AG09319 (cell line): ENCODE data around the gene GPNMB.

Experiments
- DNase-seq: peaks from one replicate; pipeline ENCODE4 v3.0.0-alpha.2; 2010; ENCODE audit warnings: low read depth; ENCODE audit errors: extremely low read depth
- TF ChIP-seq, protein P1 (sequence below): IDR thresholded peaks from 2 replicates; pipeline ENCODE4 v1.5.1; 2011; ENCODE audit warnings: low read depth, mild to moderate bottlenecking, inconsistent platforms, low read length, moderate library complexity

GPNMB gene

DNA sequence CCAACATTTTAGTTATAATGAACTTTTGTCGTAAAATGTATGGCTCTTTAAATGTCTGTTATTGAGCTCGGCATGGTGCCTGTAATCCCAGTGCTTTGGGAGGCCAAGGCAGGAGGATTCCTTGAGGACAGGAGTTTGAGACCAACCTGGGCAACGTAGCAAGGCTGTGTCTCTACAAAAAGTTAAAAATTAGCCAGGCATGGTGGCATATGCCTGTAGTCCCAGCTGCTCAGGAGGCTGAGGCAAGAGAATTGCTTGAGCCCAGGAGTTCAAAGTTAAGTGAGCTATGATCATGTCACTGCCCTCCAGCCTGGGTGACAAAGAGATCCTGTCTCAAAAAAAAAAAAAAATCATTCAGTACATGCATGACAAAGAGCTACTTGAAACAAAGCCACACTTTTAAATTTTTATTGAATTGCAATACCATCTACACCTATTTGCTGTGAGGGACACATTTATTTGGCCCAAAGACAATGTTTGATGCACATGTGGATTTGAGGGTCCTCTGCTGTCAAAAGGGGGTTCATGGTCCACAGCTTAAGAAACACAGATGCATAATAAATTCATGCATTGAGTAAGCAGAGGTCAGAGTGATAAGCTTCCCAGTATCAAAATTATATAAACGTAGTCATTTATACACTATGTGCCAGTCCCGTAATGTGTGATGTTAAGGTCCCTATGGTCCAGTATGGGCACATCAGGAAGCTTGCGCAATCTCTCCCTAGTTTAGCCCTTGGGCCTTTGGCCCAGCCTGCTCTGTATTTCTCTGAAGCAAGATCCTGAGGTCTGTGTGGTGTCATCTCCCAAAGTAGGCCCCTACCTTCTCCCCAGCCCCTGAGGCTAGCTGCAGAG is 48.2 kb downstream of the GPNMB start:
- TF ChIP-seq, protein P1, sequence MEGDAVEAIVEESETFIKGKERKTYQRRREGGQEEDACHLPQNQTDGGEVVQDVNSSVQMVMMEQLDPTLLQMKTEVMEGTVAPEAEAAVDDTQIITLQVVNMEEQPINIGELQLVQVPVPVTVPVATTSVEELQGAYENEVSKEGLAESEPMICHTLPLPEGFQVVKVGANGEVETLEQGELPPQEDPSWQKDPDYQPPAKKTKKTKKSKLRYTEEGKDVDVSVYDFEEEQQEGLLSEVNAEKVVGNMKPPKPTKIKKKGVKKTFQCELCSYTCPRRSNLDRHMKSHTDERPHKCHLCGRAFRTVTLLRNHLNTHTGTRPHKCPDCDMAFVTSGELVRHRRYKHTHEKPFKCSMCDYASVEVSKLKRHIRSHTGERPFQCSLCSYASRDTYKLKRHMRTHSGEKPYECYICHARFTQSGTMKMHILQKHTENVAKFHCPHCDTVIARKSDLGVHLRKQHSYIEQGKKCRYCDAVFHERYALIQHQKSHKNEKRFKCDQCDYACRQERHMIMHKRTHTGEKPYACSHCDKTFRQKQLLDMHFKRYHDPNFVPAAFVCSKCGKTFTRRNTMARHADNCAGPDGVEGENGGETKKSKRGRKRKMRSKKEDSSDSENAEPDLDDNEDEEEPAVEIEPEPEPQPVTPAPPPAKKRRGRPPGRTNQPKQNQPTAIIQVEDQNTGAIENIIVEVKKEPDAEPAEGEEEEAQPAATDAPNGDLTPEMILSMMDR: no peak
- no peak for DNase-seq

DNA sequence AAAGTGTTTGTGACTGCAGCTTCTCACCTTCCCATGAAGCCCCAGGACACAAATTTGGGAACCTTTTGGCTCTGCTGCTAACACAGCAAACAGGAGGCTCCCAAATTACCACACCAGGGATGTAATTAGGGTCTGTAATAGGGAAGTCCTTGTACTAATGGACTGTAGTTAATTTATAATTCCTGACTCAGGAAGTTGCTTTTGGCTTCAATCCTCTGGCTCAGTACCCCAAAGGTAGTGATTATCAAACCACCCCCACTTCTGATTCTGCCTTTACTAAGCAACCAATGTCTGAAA is 48.8 kb downstream of the GPNMB start:
- no peak for DNase-seq
- TF ChIP-seq, protein P1: no peak

DNA sequence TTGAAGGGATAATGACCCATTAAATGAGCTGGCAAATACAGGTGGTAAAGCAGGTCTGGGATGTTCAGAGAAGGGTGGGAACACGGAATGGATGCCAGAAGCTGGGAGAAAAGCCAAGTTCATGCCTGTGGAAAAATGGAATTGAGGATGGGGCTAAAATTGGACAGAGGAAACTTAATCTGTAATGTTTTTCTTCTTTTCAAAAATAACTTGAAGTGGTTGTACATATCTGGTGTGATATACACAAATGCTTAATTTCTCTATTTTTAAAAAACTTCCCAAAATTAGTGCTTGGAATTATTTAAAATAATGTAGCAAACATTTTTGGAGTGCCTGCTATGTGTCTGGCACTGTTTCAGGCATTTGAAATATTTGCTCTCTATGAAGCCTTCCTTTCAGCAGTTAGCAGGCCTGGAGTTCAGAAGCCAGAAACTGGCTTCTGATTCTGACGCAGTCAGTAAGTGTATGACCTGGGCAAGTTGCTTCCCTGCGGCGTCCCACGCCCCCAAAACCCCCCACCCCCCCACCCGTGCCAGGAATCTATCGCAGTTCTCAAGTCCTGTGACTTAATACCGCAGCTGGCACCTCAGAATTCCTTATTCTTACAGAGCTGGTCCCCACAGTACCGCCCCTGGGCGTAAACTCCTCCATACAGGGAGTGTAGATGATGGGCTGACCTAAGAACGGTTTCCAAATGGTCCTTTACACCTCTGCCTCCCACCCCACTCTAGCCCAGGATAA is 51.7 kb downstream of the GPNMB start:
- TF ChIP-seq, protein P1: no peak
- DNase-seq: no peak

DNA sequence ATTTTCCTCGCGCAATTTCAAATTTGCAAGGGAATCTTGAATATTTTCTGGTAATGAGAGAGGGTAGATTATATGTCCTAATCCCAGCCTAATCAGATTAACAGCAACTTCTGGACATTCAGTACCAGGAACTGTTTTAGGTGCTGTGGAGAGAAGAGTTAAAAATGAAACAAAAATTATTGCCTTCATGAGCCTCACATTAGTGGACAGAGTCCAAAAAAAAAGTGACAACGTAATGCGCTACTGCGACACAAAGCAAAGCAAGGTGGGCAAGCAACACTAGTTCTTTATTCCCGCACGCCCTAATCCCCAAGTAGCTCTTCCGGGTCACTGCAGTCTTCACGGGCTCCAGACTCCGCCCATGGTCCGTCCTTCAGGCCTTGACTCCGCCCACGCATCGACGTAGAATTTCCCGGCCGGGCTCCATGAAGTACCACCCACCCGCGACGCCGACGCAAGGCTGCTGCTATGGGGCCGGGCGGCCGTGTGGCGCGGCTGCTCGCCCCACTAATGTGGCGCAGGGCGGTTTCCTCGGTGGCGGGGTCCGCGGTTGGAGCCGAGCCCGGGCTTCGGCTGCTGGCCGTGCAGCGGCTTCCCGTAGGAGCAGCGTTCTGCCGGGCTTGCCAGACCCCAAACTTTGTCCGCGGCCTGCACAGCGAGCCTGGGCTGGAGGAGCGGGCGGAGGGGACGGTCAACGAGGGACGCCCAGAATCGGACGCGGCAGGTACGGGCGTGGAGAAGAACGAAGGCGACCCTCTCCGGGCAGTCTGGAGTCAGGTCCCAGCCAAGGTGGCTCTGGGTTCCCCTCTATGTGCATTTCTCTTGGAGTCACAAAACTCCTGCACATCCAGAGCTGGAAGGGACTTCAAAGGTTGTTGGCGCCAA is 52.6 kb downstream of the GPNMB start, which contains the start of gene MALSU1:
TSS of gene MALSU1 (plus strand) at position 455 of the 885 bp plus-strand sequence. CDS start at position 469, 14 bp downstream.
- TF ChIP-seq, protein P1: no peak
- DNase-seq: peak; percentile 85

DNA sequence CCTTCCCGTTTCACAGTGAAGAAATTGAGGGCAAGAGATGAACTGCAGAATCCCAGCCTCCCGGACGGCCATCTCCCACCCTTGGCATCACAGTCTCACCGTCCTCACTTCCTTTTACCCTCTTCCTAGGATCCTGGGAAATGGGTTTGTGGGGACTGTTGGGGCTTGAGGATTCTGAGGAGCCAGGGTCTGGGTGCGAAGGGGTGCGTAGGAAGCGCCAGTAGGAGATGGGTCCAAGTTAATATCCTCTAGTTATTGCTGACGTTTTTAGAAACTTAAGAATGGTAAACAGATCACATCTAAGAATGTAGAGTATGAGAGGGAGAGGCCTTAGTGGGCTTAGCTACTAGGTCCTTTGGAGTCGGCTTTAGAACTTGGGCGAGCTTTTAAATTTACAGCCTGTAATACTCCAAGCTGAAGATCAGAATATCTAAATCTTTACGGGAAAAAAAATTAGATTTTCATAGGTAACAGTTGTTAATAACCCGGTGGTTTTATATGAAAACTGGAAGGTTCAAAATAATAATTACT is 53.3 kb downstream of the GPNMB start:
- TF ChIP-seq, protein P1: no peak
- no peak for DNase-seq

DNA sequence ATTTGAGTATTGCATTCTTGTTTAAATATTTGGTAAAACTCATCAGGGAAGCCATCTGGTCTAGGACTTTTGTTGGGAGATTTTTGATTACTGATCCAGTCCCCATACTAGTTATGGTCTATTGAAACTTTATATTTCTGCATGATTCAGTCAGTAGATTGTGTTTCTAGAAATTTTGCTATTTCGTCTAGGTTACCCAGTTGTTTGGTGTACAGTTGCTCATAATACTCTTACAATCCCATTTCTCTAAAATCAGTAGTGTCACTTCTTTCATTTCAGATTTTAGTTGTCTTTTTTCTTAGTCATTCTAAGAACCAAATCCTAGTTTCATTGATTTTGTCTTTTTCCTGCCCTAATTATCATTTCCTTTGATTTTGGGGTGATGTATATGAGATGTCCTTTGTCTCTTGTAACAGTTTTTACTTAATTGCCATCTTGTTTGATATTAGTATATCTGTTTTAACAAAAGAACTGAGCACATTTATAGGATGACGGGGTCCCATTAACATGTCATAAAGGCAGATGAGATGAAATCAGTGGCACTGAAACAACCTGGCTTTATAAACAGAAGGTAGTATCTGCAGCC is 60.5 kb downstream of the GPNMB start:
- DNase-seq: no peak
- TF ChIP-seq, protein P1: no peak
